GM13976 (cell line): Measurements from ENCODE around the gene ADAMTS9.

Source experiments
- DNase-seq: peaks from one replicate; pipeline ENCODE4 v3.0.0; 2012; ENCODE audit warnings: low spot score
- CTCF ChIP-seq: IDR thresholded peaks from 2 replicates; pipeline ENCODE4 v1.5.1; 2012; ENCODE audit warnings: borderline replicate concordance, mild to moderate bottlenecking; ENCODE audit not compliant: insufficient read depth; ENCODE audit errors: extremely low read depth, missing control alignments, control extremely low read depth
- in situ Hi-C: fragments of 300-500 bp; cut with MboI; formaldehyde crosslinking; loops from one replicate; pipeline ENCODE4 v1.12.0; 2022; ENCODE audit warnings: low sequenced_read_pairs, mixed read lengths, inconsistent platforms; ENCODE audit not compliant: unreplicated experiment

ADAMTS9 gene

GRCh38 chr3:64496786-64497490 is 190.9 kb downstream of the ADAMTS9 start:
- no peak for TF ChIP-seq CTCF
- in situ Hi-C loops = no loop called here
- DNase-seq = no peak

- no peak for DNase-seq
- TF ChIP-seq CTCF = no peak
- in situ Hi-C loops = no loop called here
These were observed 191.9 kb downstream of the ADAMTS9 start for GRCh38 chr3:64495781-64496334.

GRCh38 chr3:64495121-64495780 is 192.5 kb downstream of the ADAMTS9 start:
- no peak for TF ChIP-seq CTCF
- in situ Hi-C loops = no loop called here
- no peak for DNase-seq

- no peak for TF ChIP-seq CTCF
- no peak for DNase-seq
- in situ Hi-C loops = no loop called here
These were observed 193.3 kb downstream of the ADAMTS9 start for GRCh38 chr3:64494526-64494925.

- TF ChIP-seq CTCF = no peak
- in situ Hi-C loops = no loop called here
- DNase-seq = no peak
These were observed 194.7 kb downstream of the ADAMTS9 start for GRCh38 chr3:64493149-64493548.

- in situ Hi-C loops = no loop called here
- TF ChIP-seq CTCF = no peak
- DNase-seq = no peak
These were observed 196.0 kb downstream of the ADAMTS9 start for GRCh38 chr3:64491843-64492242.
